ENCODE measurements around the gene ADAMTS16. TPM values are rescaled to one million over a fixed set of nuclear protein-coding genes. Genes with fewer than 3 reads are reported as not detected.

The ADAMTS16 gene
- total and polyA plus RNA-seq, 10 donors: not detected

- Histone ChIP-seq H3K27me3 (replicated peaks in 1 of 7) (peaks cover 8 to 52% (median 25%) of the 10 kb centered on the region in 7 donors), H3K27ac (no peak overlapping the region), H3K4me3 (no peak overlapping the region), H3K36me3 (no peaks in the 10 kb centered on the region), H3K9me3 (no peaks in the 10 kb centered on the region), H3K4me1 (peaks cover 5 to 25% (median 18%) of the 10 kb centered on the region in 6 donors)
- peak in 10 of 11 experiments; percentile 49 to 83 (median 65) for TF ChIP-seq CTCF (IDR thresholded peaks at IDR 0.05 in 8 of 11, conservative IDR thresholded peaks at IDR 0.05 in 3 of 11)
- TF ChIP-seq POLR2AphosphoS5 (IDR thresholded peaks at IDR 0.05): no peak
- TF ChIP-seq POLR2A (IDR thresholded peaks at IDR 0.05): no peak
- intact Hi-C loops (cut with DNase I; ENCODE audit: low total_unique reads): loop anchor here (5.0 kb wide), 1 partner anchor 275 kb away; no protein-coding TSS in a partner anchor
- WGBS, 5 donors: 18 to 31% (median 21%) methylated on average over 6 of the region's 6 CpGs
- no peak for DNase-seq
Measured at GRCh38 chr5:5141625-5142525, 1.7 kb downstream of the ADAMTS16 start.

DNA sequence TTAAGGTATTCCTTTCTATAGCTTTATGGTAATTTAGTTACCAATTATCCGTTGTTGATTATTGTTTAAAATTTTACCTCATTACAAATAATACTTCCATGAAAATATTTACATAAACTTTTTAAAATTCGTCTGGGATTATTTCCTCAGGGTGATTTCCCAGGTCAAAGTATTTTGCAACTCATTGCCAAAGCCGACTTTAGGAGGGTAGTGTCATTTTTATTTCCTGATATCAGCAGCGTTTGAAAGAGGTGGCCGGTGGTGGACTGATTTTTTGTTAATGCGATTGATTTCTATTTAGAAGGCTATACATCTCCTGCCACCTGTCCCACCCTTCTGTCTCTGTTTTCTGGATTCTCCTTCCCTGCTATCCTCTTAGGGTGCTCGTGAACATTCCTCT, 4.3 kb downstream of the ADAMTS16 start:
- intact Hi-C loops (cut with DNase I; ENCODE audit: low total_unique reads): loop anchor here (5.0 kb wide), 1 partner anchor 273 kb away; no protein-coding TSS in a partner anchor
- no peaks in the 10 kb centered on the region for H3K36me3 ChIP-seq
- no peaks in the 10 kb centered on the region for H3K9me3 ChIP-seq
- H3K4me3 ChIP-seq: no peak overlapping the region
- TF ChIP-seq POLR2AphosphoS5 (IDR thresholded peaks at IDR 0.05): no peak
- TF ChIP-seq CTCF (IDR thresholded peaks at IDR 0.05 in 8 of 11, conservative IDR thresholded peaks at IDR 0.05 in 3 of 11): no peak
- DNase-seq: no peak
- WGBS, 5 donors: 58 to 80% (median 70%) methylated on average over 7 of the region's 7 CpGs
- peaks cover 5 to 24% (median 18%) of the 10 kb centered on the region in 6 donors for H3K4me1 ChIP-seq
- H3K27ac ChIP-seq: no peak overlapping the region
- peaks cover 8 to 33% (median 21%) of the 10 kb centered on the region in 7 donors for H3K27me3 ChIP-seq (replicated peaks in 1 of 7)

GRCh38 chr5:5145651-5146529, 5.8 kb downstream of the ADAMTS16 start:
- Histone ChIP-seq H3K4me3 (no peak overlapping the region), H3K9me3 (peaks cover 0 to 10% (median 6%) of the 10 kb centered on the region in 8 donors), H3K27ac (no peak overlapping the region), H3K27me3 (replicated peaks in 1 of 7) (peaks cover 0 to 19% (median 6%) of the 10 kb centered on the region in 7 donors), H3K36me3 (no peaks in the 10 kb centered on the region), H3K4me1 (peaks cover 4 to 10% (median 7%) of the 10 kb centered on the region in 6 donors)
- no peak for DNase-seq
- TF ChIP-seq POLR2AphosphoS5 (IDR thresholded peaks at IDR 0.05) (no peak), POLR2A (IDR thresholded peaks at IDR 0.05) (no peak), CTCF (IDR thresholded peaks at IDR 0.05 in 8 of 11, conservative IDR thresholded peaks at IDR 0.05 in 3 of 11) (no peak)
- WGBS, 5 donors: 83 to 91% (median 86%) methylated on average over 18 of the region's 18 CpGs
- intact Hi-C loops (cut with DNase I; ENCODE audit: low total_unique reads): no loop called here
